GM19043 (cell line): ENCODE data around the gene CUX1.
"Not testable (repeated sequence)": the region's sequence is repeated elsewhere in the genome, so short reads cannot be mapped to it uniquely, and the experiment has no call there.

ENCODE experiments used
- ATAC-seq: cut with Tn5 transposase; IDR thresholded peaks from one replicate; pipeline ENCODE4 v1.9.1; 2021; ENCODE audit warnings: low read depth; ENCODE audit not compliant: unreplicated experiment

Gene CUX1

GRCh38 chr7:101906291-101907240 lies 89.1 kb downstream of the CUX1 start:
- no peak for ATAC-seq

GRCh38 chr7:101910991-101911799 lies 93.8 kb downstream of the CUX1 start:
- no peak for ATAC-seq

- ATAC-seq = no peak
Measured at GRCh38 chr7:101911800-101912715, 94.6 kb downstream of the CUX1 start.

- no peak for ATAC-seq
Measured at GRCh38 chr7:101912716-101913110, 95.3 kb downstream of the CUX1 start.

- ATAC-seq = no peak
Measured at GRCh38 chr7:101913247-101913721, 95.9 kb downstream of the CUX1 start.

GRCh38 chr7:101913851-101914250 lies 96.4 kb downstream of the CUX1 start:
- ATAC-seq = no peak

GRCh38 chr7:101915000-101915399 lies 97.6 kb downstream of the CUX1 start:
- ATAC-seq = no peak

GRCh38 chr7:101916041-101916800 lies 98.8 kb downstream of the CUX1 start:
- no peak for ATAC-seq

GRCh38 chr7:101916876-101917275 lies 99.5 kb downstream of the CUX1 start:
- no peak for ATAC-seq

GRCh38 chr7:101917566-101917965 lies 100.1 kb downstream of the CUX1 start:
- ATAC-seq = no peak

- no peak for ATAC-seq
Measured at GRCh38 chr7:101918426-101918825, 101.0 kb downstream of the CUX1 start.

GRCh38 chr7:101919363-101920115 lies 102.1 kb downstream of the CUX1 start:
- ATAC-seq = no peak

GRCh38 chr7:101921061-101921460 lies 103.6 kb downstream of the CUX1 start:
- no peak for ATAC-seq

- ATAC-seq = not testable (repeated sequence)
Measured at GRCh38 chr7:101921546-101922489, 104.4 kb downstream of the CUX1 start.

- no peak for ATAC-seq
Measured at GRCh38 chr7:101922631-101923601, 105.5 kb downstream of the CUX1 start.

- no peak for ATAC-seq
Measured at GRCh38 chr7:101923602-101923985, 106.2 kb downstream of the CUX1 start.

- no peak for ATAC-seq
Measured at GRCh38 chr7:101924171-101924570, 106.7 kb downstream of the CUX1 start.
